Activated gamma-delta T cell treated with anti-CD3 and anti-CD28 coated beads, Interleukin-2, amount 50 U/mL, for 16 hours (primary cell): ENCODE results near the gene FAM177B.
"Not testable (repeated sequence)": the region's sequence is repeated elsewhere in the genome, so short reads cannot be mapped to it uniquely, and the experiment has no call there.

ENCODE experiments used
- DNase-seq: peaks from one replicate; pipeline ENCODE4 v3.0.0-alpha.2; 2020; ENCODE audit warnings: low read depth

FAM177B gene

DNA sequence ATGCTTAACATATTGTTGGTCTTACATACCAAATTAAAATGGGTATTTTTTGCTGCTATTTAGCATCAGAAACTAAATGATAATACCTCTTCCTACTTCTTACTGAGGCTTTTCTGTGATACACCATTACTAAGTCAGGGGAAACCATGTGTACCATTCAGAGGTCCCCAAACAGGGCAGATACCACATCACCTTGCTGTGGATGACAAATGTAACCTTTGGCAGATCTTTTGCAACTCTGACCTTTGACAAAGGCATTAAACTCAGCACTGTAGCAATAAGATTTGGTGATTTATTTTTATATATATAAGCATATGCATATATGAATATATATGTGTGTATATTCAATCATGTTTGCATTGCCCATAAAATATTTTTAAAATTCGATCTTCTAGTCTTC is 2.9 kb downstream of the FAM177B start:
- DNase-seq = no peak

DNA sequence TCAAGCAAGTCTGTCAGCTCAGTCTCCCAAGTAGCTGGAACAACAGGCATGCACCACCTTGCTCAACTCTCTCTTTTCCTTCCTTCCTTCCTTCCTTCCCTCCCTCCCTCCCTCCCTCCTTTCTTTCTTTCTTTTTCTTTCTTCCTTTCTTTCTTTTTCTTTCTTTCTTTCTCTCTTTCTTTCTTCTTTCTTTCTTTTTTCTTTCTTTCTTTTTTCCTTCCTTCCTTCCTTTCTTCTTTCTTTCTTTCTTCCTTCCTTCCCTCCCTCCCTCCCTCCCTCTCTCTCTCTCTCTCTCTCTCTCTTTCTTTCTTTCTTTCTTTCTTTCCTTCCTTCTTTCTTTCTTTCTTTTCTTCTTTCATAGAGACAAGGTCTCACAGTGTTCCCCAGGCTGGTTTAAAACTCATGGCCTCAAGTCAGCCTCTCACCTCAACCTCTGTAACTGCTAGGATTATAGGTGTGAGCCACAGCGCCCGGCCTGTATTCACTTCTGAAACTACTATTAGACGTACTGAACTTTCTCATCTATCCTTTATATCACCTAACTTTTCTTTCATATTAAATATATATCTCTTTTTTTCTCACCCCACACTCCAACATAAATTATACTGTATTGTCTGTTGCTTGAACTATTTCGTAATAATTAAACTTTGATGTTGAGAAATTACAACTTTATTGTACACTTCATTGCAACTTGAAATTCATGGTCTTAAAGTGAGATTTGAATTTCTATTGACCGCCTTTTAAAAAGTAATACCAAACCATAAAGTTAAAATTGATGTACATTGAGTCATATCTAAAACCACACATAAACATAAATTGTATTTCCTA is 4.8 kb downstream of the FAM177B start:
- not testable (repeated sequence) for DNase-seq

DNA sequence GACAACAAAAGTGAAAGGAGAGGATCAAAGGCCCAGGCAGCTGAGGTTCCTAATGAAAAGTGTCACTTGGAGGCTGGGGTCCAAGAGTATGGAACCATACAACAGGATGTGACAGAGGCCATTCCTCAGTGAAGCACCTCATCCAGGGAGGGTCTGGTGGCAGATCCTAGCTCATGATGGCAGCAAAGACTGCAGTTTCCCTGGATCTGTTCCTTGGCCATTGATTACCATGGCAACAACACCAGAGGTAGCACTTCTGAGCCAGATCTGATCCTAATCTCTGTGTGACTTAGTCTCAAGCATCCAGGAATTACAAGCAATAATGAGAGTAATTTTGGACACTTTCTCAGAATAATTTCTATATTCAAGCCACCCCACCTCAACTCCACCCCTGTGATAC is 12.9 kb downstream of the FAM177B start:
- DNase-seq = no peak

DNA sequence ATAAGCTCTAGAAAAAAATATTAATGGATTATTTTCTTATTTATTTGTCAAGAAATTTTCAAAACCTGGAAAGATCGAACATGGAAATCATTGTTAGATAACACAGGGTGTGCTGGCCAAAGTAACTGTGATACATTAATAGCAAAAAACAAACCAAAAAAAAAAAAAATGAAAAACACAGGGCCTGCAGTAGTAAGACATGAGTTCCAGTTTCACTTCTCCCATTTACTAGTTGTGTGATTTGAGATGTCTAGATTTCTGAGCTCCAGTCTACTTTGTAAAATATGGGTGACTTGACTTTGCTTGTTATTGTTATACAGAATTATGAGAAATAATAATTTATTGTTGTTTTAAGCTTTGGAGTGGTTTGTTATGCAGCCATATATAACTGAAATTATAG is 13.6 kb downstream of the FAM177B start:
- no peak for DNase-seq

DNA sequence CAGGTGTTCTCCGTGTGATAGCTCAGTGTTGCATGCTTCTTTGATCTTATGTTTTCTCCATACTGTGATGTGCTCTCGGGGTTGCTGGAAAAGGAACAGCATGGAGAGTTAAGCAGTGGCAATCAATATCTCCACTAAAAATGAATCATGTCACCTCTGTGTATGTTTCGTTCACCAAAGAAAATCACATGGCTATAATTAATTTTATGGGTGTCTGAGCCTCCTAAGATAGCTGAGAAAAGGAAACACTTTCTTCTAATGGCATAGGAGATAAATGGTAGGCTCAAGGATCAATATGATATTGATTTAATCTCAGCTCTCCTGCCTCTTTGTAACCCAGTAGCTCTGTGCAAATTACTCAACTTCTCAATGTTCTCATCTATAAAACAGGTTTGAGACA is 14.3 kb downstream of the FAM177B start:
- no peak for DNase-seq

DNA sequence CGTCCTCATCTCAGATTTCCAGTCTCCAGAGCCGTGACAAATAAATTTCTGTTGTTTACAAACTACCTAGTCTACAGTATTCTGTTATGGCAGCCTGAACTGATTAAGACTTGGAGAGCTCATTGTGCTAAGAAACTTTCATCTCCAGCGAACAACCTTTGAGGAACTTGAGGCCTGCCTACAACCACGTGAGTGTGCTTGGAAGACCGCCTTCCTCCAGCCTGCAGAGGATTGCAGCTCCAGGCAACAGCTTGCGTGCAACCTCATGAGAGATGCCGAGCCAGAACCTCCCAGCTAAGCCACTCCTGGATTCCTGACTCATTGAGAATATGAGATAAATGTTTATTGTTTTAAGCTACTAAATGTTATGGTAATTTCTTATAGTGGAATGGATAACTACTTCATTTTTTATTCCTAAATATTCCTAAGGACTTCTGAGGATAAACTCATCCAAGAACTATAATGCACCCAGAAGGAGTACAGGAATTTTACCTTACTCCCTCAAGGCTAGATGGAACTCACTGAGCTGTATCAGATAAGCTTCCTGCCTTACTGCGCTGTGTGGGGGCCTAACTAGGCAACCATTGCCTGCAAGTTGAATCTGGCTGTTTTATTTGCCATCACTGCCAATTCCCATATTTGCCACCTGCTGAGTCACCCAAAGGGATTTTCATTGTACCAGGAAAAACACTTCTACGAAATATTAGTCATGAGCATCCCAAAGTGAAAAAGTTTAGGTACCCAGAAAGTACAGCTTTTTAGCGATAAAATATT is 17.6 kb downstream of the FAM177B start:
- DNase-seq = no peak

DNA sequence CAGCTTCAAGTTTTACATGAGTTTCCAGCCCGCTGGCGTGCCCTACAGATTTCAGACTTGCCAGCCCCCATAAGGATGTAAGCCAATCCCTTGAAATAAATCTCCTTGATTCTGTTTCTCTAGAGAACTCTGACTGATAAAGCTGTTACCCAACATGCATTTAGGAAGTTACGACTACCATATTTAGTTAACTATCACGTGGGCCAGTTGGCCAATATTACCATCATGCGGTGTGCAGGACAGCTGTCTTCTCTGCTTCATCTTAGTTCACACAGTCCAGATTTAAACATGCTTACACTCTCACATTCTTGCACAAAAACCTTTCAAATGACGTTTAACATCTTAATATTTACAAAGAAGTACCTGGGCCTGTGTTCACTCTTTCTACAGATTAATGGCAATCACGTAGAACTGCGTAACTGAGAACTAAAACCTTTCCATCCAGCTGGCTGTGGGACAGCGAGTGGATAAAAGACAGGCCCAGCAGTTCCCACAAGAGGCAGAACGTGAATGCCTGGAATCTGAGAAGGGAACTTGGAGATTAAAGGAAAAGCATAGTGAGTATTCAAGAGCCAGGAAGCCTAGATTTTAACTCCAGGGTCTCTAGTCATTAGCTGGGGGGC is 20.8 kb downstream of the FAM177B start:
- DNase-seq = no peak

DNA sequence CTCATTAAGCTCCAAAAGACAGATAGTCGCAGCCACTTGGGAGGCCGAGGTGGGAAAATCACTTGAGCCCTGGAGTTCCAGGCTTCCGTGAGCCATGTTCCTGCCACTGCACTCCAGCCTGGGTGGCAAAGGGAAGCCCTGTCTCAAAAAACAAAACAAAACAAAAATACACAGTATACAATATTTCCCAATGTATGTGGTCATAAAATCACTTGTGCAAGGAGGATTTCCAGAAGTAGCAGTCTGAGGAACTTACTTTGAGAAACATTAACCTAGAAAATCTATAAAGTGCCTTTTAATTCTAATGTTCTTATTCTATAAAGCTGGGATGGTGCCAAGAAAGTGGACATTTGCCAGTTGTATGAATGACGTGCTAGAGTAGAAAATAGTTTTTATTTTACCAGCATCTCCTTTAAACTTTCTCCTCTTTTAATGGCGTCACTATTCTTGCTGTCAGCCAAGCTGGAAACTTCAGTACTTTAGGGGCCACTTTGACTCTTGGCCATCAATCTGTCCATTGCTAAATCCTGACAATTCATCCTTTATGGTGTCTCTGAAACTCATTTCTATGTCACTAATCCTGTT is 22.5 kb downstream of the FAM177B start:
- DNase-seq = no peak

DNA sequence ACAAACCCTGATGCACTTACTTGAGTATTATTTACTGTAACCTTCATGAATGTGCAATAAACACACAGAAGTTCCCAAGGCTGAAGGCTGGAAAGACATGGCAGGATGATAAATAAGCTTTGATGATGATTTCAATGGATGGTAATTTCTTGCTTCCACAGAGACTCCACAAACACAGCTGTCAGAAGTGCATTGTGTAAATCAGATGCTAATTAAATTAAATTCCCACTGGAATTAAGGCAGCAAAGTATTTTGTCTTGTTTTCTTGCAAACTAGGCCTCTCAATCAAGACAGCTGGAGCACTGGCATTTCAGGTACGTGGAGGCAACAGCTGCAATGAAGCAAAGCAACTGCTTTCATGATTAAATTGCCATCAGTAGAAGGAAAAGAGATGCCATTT is 24.1 kb downstream of the FAM177B start:
- no peak for DNase-seq

DNA sequence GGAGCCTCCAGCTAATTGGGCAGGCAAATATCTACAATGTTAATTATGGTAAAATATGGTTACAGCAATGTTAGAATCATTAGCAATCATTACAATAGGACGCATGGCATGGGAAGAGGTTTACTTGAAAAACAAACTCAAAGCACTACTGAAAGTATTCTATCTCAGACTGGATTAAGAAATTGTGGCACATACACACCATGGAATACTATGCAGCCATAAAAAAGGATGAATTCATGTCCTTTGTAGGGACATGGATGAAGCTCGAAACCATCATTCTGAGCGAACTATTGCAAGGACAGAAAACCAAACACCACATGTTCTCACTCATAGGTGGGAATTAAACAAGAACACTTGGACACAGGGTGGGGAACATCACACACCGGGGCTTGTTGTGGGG is 25.2 kb downstream of the FAM177B start:
- DNase-seq = not testable (repeated sequence)

DNA sequence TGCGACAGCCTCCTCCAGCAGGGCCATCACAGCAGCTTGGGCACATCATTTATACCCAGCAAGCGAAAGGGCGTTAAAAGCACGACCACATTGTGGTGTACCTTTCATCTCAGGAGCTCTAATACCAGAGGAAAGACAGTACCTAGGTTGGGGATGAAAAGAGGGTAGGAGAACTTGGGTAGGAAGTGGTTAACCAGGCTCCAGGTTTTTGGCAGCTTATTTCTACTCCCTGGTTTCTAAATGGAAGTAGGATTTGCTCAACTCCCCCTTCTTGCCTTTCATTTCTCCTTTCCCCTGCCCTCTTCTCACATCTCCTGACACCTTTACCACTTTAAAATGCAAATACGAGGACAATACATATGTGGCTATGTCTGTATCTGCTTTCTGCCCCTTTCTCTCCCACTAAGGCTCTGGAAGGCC is 30.2 kb downstream of the FAM177B start:
- DNase-seq = no peak

DNA sequence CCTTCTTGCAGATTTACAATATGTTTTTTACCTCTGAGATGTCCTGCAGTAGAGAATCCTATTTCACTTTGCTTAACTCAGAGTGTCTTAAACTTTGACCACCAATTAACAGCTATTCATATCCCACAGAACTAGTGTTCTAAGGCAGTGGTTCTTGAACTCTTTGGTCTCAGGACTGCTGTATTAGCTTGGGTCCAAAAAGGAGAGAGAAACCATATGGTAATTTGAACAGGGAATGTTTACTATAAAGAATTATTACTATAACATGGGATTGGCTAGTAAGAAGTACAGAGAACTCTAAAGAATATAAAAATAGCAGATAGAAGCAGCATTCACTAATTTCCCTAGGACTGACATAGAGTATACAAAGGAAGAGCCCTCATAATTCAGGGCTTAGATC is 31.6 kb downstream of the FAM177B start:
- DNase-seq = no peak

DNA sequence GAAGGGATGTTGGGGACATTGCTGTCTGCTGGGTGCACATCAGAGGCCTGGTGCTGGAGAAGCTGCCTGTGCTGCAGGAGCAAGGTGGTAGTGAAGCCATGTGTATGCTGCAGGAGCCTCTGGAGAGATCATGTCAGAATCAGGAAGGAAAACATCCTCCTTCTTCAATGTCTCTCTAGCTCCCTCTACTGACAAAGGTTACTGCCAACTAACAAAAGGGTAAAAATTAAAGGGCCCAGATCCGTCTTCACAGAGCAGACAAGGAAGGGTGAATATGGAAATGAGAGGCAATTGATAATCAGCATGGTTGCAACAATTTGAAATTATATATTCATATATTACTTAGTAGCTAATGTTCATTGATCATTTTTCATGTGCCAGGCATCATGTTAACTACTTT is 32.2 kb downstream of the FAM177B start:
- no peak for DNase-seq

DNA sequence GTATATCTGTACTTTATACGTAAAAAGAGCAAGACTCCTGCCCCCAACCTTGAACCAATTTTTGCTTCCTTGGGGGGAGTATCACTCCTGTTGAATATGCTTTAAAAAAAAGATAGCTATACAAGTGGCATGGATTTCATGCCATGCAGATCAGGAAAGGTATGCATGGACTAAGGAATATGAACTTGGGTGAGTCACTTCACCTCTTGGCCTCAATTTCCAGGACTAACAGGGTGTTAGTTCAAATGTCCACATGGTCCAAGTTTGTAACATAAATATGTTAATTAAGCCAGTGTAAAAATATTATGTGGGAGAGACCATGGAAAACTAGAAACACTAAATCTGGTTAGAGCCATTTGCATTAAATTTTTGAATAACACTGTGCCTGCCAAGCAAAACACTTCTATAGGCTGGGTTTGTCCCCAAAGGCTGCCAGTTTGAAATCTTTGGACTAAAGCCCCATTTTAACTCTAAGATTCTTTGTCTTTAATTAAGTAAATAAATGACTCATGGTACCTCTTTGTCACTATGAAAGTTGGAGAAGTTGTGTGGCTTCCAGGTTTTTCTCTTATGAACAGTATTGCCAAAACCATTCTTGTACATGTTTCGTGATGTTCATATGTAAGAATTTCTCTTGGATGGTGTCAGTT is 33.1 kb downstream of the FAM177B start:
- DNase-seq = no peak

DNA sequence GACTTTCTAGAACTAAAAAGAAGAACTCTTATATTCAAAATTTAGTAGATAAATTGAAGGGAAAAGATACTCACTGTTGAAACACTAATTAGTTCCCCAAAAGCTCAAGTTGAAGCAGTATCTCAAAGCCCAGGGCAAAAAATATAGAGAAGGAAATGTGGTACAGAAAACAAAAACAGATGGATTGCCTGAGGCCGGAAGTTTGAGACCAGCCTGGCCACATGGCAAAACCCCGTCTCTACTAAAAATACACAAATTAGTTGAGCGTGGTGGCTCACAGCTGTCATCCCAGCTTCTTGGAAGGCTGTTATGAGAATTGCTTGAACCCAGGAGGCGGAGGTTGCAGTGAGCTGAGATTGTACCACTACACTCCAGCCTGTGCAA is 36.0 kb downstream of the FAM177B start:
- no peak for DNase-seq

DNA sequence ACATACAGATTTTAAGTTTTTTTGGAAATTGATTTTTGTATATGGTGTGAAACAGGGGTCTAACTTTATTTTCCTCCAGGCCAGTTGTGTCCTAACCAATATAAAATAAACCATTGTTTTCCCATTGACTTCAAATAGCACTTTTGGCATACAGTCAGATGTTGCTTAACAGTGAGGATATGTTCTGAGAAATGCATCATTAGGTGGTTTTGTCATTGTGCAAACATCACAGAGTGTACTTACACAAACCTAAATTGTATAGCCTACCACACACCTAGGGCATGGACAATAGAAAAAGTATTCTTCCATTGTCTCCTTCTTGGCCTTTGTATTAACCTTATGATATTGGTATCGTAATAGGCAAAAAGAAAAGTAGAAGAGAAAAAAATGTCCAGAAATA is 40.5 kb downstream of the FAM177B start:
- no peak for DNase-seq

DNA sequence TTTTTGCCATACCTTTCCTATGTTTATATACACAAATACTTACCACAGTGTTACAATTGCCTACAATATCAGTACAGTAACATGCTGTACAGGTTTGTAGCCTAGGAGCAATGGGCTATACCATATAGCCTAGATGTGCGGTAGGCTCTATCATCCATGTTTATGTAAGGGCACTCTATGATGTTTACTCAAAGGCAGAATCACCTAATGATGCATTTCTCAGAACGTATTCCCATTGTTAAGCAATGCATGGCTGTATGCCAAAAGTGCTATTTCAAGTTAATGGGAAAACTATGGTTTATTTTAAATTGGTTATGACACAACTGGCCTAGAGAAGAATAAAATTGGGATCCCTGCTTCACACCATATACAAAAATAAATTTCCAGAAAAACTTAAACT is 41.0 kb downstream of the FAM177B start:
- no peak for DNase-seq

DNA sequence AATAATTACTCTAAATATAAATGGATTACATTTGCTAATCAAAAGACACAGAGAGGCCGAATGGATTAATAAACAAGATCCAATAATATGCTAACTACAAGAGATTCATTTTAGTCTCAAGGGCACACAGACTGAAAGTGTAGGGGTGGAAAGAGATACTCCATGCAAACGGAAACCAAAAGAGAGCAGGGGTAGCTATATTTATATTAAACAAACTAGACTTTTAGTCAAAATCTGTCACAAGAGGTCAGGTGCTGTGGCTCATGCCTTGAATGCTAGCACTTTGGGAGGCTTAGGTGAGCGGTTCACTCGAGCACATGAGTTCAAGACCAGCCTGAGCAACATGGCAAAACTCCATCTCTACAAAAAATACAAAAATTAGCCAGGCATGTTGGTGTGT is 44.2 kb downstream of the FAM177B start:
- no peak for DNase-seq

DNA sequence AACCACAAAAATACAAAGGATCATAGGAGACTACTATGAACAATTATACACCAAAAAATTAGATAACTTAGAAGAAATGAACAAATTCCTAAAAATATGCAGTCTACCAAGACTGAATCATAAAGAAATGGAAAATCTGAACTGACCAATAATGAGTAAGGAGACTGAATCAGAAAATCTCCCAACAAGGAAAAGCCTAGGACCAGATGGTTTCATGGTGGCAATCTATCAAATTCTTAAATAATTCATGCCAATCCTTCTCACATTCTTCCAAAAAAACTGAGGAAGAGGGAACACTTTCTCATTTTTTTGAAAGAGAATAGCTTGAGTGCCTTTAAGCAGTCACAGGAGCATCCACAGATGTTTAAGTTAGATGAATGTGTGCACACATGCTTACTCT is 46.0 kb downstream of the FAM177B start:
- DNase-seq = no peak

DNA sequence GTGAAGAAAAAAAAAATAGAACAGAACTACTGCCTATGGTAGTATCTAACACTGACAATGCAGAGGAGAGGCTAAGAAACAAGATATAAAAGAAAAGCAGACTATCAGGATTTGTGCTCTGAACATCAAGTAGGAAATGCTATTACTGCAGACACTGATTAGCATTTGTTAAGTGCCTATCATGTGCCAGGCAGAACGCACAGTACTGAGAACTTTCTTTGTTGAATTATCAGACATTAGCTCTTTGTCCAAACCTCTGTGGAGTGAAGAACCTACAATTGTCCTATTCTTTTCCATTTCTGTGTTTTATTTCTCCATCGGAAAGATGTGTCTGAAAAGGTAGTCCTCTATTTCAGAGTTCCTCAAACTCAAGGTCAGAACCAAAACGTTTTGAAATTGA is 47.4 kb downstream of the FAM177B start:
- DNase-seq = no peak

DNA sequence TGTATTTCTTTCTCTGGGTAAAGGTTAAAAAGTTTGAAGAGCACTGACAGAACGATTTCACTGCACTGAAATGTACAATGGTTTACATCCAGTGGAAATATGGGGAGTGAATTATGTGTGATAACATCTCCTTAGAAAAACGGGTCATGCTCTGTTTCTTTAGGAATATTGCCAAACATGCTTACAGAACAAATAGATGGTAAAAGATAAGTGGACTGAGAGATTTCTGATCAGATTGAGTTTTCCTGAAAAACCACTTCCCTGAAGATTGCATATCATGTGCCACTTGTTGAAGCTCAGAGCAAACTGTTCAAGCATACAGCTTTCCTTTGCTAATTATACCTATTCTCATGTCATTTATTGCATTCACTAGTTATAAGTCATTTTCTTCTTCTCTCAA is 47.9 kb downstream of the FAM177B start:
- DNase-seq = no peak

DNA sequence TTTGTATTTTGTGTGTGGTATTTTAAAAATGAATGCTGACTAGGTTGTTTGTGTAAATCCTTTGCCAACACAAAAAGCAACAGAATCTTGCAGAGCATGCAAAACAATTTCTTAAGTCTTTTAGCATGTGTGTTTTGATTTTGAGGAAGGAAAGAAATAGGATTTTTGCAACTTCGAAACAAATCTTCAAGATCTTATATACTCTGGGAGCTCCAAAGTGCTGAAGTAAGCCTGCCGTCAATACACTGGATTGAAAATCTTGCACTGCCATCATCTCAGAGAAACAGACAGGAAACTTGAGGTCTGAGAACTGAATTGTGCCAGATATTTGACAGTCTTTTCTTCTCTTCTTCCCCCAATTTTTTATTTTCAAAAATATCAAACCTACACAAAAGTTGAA is 48.5 kb downstream of the FAM177B start:
- DNase-seq = no peak
